ENCODE measurements around the gene BRD3OS. TPM values are rescaled to one million over a fixed set of nuclear protein-coding genes. Genes with fewer than 3 reads are reported as not detected.

The BRD3OS gene
- total and polyA plus RNA-seq, 2 donors = 10.2 to 21.8 TPM

- peaks cover 6% of the 10 kb centered on the region for H3K4me1 ChIP-seq (ENCODE audit: insufficient read depth)
- no peak overlapping the region for H3K4me3 ChIP-seq (ENCODE audit: low read depth, low read length)
- DNase-seq (ENCODE audit: extremely low spot score) = no peak
- no peaks in the 10 kb centered on the region for H3K36me3 ChIP-seq (ENCODE audit: insufficient read depth)
- 79% methylated on average over 17 of the region's 17 CpGs for WGBS
- no peak overlapping the region for H3K27ac ChIP-seq (ENCODE audit: low read depth)
These were observed 34.5 kb downstream of the BRD3OS start for GRCh38 chr9:134059661-134060395.

DNA sequence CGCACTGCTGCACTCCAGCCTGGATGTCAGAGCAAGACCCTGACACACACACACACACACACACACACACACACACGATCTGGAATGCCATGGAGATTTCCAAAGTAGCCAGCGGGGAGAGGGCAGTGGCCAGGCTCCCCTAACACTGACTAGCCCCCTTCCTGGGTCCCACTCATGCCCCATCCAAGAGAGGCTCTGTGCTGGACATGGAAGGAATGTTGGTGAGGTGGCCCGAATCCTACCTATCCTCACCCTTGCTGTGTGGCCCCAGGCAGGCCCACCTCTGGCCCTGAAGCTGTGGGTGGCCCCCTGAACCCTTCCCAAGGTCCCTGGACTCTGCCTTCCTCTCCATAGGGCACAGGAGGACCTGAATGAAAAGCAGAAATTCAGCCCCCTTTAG is 35.3 kb downstream of the BRD3OS start:
- WGBS = 70% methylated on average over 4 of the region's 4 CpGs
- Histone ChIP-seq H3K4me1 (ENCODE audit: insufficient read depth) (peaks cover 6% of the 10 kb centered on the region), H3K27ac (ENCODE audit: low read depth) (no peak overlapping the region), H3K4me3 (ENCODE audit: low read depth, low read length) (no peak overlapping the region), H3K36me3 (ENCODE audit: insufficient read depth) (no peaks in the 10 kb centered on the region)
- no peak for DNase-seq (ENCODE audit: extremely low spot score)

DNA sequence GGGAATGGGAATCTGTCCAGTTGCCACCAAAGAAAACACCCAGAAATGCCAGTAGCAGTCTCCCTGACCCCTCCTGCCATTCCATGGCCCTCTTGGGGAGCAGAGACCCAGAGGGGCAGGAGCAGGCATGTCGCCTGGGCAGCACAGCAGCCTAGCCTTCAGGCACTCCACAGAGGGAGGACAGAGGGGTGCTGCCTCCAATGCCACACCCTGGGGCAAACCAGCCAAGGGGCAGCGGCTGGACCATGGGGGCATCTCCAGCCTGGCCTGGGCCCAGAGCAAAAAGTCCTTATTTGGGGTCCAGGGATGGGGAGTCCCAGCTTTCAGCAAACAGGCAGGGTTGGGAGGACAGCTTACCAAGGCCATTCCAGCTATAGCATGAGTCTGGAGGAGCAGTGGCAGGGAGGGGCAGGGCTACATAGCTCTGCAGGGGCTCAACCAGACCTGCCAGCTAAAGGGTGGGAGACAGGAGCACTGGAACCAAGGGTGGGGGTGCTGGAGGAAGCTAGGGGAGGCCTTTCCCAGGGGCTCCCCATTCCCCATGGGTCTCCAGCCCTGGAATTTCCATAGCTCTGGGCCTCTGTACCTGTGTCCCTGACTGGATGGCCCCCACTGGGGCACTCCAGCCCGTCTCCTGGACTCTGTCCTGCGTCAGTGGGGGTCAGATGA is 35.9 kb downstream of the BRD3OS start:
- Histone ChIP-seq H3K4me1 (ENCODE audit: insufficient read depth) (peaks cover 2% of the 10 kb centered on the region), H3K27ac (ENCODE audit: low read depth) (no peak overlapping the region), H3K4me3 (ENCODE audit: low read depth, low read length) (no peak overlapping the region), H3K36me3 (ENCODE audit: insufficient read depth) (no peaks in the 10 kb centered on the region)
- WGBS = 88% methylated on average over 4 of the region's 4 CpGs
- DNase-seq (ENCODE audit: extremely low spot score) = no peak

GRCh38 chr9:134061688-134062371 is 36.5 kb downstream of the BRD3OS start:
- Histone ChIP-seq H3K4me1 (ENCODE audit: insufficient read depth) (peaks cover 2% of the 10 kb centered on the region), H3K36me3 (ENCODE audit: insufficient read depth) (no peaks in the 10 kb centered on the region), H3K4me3 (ENCODE audit: low read depth, low read length) (no peak overlapping the region), H3K27ac (ENCODE audit: low read depth) (no peak overlapping the region)
- DNase-seq (ENCODE audit: extremely low spot score) = no peak
- 72% methylated on average over 22 of the region's 22 CpGs for WGBS

- DNase-seq (ENCODE audit: extremely low spot score) = no peak
- no peak overlapping the region for H3K4me3 ChIP-seq (ENCODE audit: low read depth, low read length)
- WGBS = 82% methylated on average over 22 of the region's 22 CpGs
- H3K36me3 ChIP-seq (ENCODE audit: insufficient read depth) = no peaks in the 10 kb centered on the region
- peaks cover 2% of the 10 kb centered on the region for H3K4me1 ChIP-seq (ENCODE audit: insufficient read depth)
- no peak overlapping the region for H3K27ac ChIP-seq (ENCODE audit: low read depth)
These were observed 37.3 kb downstream of the BRD3OS start for GRCh38 chr9:134062461-134063087.

- H3K4me1 ChIP-seq (ENCODE audit: insufficient read depth) = peaks cover 2% of the 10 kb centered on the region
- no peaks in the 10 kb centered on the region for H3K36me3 ChIP-seq (ENCODE audit: insufficient read depth)
- DNase-seq (ENCODE audit: extremely low spot score) = no peak
- 92% methylated on average over 15 of the region's 15 CpGs for WGBS
- no peak overlapping the region for H3K27ac ChIP-seq (ENCODE audit: low read depth)
- H3K4me3 ChIP-seq (ENCODE audit: low read depth, low read length) = no peak overlapping the region
These were observed 37.8 kb downstream of the BRD3OS start for GRCh38 chr9:134063088-134063570.

DNA sequence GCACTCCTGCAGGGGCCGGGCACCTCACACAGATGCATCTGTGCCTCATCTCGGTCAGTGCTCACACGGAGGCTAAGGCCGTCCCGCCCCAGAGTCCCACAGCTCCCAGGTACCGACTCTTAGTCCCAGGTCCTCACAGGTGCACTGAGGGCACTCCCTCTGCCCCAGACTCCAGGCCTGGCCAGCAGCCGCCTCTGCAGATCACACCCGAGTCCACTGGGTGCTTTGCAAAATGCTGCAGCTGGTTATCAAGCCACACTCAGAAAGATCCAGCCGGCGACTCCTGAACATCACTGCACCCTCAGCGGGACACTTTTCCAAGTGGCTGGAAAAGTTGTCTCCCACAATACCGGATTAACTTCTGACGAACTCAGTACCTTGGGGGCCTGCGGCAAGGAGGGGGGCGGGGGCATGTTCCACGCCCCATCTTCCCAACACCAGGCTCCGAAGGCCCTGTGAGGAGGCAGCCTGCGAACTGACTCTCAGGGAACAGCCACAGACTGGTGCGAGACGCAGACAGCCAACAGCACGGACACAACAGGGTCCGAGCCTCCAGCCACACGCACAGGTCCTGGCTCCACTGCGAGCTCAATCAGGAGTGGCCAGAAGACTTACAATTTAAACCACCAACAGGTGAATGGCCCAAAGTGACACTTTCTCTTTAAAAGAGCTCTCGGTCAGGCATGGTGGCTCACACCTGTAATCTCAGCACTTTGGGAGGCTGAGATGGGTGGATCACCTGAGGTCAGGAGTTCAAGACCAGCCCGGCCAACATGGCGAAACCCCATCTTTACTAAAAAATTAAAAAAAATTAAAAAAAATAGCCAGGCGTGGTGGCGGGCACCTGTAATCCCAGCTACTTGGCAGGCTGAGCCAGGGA is 38.5 kb downstream of the BRD3OS start:
- no peak for DNase-seq (ENCODE audit: extremely low spot score)
- H3K4me1 ChIP-seq (ENCODE audit: insufficient read depth) = peaks cover 2% of the 10 kb centered on the region
- no peak overlapping the region for H3K4me3 ChIP-seq (ENCODE audit: low read depth, low read length)
- no peaks in the 10 kb centered on the region for H3K36me3 ChIP-seq (ENCODE audit: insufficient read depth)
- H3K27ac ChIP-seq (ENCODE audit: low read depth) = no peak overlapping the region
- WGBS = 92% methylated on average over 29 of the region's 29 CpGs

GRCh38 chr9:134064711-134065110 is 39.4 kb downstream of the BRD3OS start:
- H3K4me1 ChIP-seq (ENCODE audit: insufficient read depth) = peaks cover 2% of the 10 kb centered on the region
- no peak overlapping the region for H3K4me3 ChIP-seq (ENCODE audit: low read depth, low read length)
- no peak for DNase-seq (ENCODE audit: extremely low spot score)
- H3K36me3 ChIP-seq (ENCODE audit: insufficient read depth) = no peaks in the 10 kb centered on the region
- 93% methylated on average over 7 of the region's 7 CpGs for WGBS
- H3K27ac ChIP-seq (ENCODE audit: low read depth) = no peak overlapping the region

DNA sequence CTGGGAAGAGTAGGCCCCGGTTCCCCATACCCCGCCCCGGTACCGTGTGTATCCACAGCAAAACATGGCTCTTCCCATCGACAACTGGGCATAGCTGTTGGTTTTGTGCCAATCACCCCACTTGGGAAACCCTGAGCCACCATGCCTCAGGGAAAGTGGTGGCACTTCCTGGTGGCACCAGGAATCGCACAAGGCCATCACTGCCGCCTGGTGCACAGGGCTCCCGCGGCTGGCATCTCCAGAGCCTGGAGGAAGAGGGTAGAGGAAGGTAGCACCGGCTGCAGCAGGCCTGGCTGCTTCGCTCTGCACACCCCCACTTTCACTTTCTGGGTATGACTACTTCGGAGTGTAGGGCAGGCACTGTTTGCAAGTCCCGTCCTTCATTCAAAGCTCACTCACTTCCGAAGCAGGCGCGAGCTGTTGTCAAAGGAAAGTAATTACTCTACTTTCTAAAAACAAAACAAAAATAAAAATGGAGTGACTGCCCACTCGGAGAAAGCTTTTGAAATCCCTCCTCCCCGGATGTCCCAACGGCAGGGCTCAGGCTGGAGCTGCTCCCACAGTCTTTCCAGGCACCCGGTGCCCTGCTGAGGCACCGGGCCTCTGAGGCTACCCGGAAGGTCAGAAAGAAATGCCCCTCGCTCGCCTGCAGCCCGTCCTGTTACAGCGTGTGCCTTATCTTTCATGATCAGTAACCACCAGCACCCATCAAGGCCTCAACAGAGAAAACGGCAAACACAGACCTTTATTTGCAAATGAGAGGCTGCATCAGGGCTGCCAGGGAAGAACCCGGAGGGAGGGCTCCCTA is 40.5 kb downstream of the BRD3OS start:
- Histone ChIP-seq H3K36me3 (ENCODE audit: insufficient read depth) (no peaks in the 10 kb centered on the region), H3K4me3 (ENCODE audit: low read depth, low read length) (peak overlapping the region; percentile 95), H3K27ac (ENCODE audit: low read depth) (no peak overlapping the region), H3K4me1 (ENCODE audit: insufficient read depth) (peaks cover 2% of the 10 kb centered on the region)
- WGBS = 20% methylated on average over 28 of the region's 28 CpGs
- no peak for DNase-seq (ENCODE audit: extremely low spot score)

GRCh38 chr9:134066526-134066912 is 41.2 kb downstream of the BRD3OS start:
- DNase-seq (ENCODE audit: extremely low spot score) = no peak
- Histone ChIP-seq H3K27ac (ENCODE audit: low read depth) (no peak overlapping the region), H3K4me3 (ENCODE audit: low read depth, low read length) (peak overlapping the region; percentile 95), H3K36me3 (ENCODE audit: insufficient read depth) (no peaks in the 10 kb centered on the region), H3K4me1 (ENCODE audit: insufficient read depth) (peaks cover 2% of the 10 kb centered on the region)
- 3% methylated on average over 9 of the region's 9 CpGs for WGBS

DNA sequence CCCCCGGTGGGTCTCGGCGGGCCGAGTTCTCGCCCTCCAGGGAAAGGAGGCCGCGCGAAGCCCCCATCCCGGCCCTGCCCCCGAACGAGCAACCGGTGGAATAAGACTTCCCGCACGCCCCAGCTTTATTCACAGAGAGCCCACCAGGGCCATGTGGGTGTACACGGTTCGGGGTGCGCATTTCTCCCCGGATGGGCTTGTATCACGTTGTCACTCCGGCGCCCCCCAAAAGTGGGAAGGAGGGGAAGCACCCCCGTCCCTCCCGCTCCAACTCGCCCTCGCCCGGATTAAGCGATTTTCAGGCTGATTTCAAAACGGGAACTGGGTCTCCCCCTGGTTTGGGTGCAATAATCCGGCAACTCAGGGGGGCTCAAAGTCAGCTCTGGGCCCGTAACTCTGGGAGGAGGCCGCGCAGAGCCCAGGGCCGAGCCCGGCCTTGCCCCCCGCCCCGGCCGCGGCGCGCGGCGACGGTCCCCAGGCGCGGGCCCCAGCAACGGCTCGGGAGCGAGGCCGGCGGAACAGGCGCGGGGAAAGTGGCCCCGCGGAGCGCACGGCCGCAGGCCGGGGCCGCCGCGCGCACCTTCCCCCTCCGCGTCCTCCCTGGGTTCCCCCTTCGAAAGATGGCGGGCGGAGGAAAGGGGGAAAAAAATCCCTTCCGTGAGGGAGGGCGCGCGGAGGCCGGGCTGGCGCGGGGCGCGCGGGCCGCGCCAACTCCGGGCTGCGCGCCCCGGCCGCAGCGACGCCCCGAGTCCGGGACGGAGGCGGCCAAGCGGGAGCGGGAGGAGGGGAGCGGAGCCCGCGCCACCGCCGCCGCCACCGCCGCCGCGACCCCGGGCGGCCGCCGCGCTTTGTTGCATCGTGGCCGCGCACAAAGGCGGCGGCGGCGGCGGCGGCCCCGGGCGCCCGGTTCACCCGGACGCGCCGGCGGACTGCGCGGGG is 41.9 kb downstream of the BRD3OS start:
- Histone ChIP-seq H3K36me3 (ENCODE audit: insufficient read depth) (no peaks in the 10 kb centered on the region), H3K4me3 (ENCODE audit: low read depth, low read length) (peak overlapping the region; percentile 95), H3K4me1 (ENCODE audit: insufficient read depth) (peaks cover 1% of the 10 kb centered on the region), H3K27ac (ENCODE audit: low read depth) (peak overlapping the region; percentile 79)
- under 1% methylated on average over 124 of the region's 126 CpGs for WGBS
- no peak for DNase-seq (ENCODE audit: extremely low spot score)
